Suppressor macrophage (primary cell): ENCODE data around the gene GDI2.
"Not testable (repeated sequence)": the region's sequence is repeated elsewhere in the genome, so short reads cannot be mapped to it uniquely, and the experiment has no call there.

Source experiments
- DNase-seq, 4 experiments: peaks; one replicate each; pipeline ENCODE4 v3.0.0-alpha.2; 2020 to 2022

The GDI2 gene

GRCh38 chr10:5827841-5828240 lies 14.6 kb upstream of the GDI2 start:
- no peak for DNase-seq

DNA sequence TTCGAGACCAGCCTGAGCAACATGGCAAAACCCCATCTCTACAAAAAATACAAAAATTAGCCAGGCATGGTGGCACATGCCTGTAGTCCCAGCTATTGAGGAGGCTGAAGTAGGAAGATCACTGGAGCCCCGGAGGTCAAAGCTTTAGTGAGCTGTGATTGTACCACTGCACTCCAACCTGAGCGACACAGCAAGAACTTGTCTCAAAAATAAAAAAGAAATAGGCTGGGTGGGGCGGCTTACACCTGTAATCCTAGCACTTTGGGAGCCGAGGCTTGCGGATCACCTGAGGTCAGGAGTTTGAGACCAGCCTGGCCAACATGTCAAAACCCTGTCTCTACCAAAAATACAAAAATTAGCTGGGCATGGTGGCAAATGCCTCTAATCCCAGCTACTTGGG lies 13.3 kb upstream of the GDI2 start:
- DNase-seq: not testable (repeated sequence)

- DNase-seq: peak; percentile 61 to 77 (median 74)
These were observed 5.7 kb upstream of the GDI2 start for GRCh38 chr10:5818894-5819293.

DNA sequence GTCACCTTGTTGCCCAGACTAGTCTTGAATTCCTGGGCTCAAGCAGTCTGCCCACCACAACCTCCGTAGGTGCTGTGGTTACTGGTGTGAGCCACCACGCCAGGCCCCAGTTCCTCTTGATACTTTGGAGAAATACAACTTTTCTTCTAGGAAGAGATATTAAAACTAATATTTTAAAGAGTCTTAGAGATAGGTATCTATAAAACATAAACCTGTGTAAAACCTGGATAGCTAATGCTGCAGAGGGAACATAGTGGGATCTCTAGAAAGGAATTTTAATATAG lies 4.8 kb upstream of the GDI2 start:
- DNase-seq: peak in 1 of 4 experiments; percentile 18

DNA sequence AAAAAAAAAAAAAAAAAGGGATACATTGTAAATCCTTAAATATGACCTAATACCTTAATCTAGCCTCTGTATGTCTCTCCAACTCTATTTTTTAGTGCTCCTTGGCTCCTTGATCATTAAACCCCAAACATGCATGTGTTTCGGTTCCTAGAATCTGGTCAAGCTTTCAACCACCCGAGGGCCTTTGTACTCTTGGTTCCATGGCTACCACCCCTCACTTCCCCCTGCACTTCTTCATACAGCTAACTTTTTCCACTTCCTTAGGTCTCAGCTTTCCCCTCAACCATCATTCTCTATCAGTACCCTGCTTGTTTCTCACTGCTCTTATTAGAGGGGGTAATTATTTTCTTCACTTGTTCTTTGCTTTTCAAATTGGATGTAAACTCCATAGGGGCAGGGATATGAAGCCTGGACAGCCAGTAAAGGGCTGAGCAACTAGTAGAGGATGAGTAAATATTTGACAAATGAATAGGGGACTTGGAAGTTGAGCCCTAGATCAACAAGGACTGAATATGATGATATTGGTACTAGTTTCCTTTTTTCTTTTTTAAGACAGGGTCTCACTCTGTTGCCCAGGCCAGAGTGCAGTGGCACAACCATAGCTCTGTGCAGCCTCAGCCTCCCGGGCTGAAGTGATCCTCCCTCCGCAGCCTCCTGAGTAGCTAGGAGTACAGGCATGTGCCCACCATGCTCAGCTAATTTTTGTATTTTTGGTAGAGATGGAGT lies 4.3 kb upstream of the GDI2 start:
- peak; percentile 24 to 51 (median 44) for DNase-seq

- peak in 2 of 4 experiments; percentile 23 to 35 for DNase-seq
These were observed 2.9 kb upstream of the GDI2 start for GRCh38 chr10:5816170-5816569.

GRCh38 chr10:5814110-5815107 lies 1.2 kb upstream of the GDI2 start:
- DNase-seq: peak in 2 of 4 experiments; percentile 9 to 25

DNA sequence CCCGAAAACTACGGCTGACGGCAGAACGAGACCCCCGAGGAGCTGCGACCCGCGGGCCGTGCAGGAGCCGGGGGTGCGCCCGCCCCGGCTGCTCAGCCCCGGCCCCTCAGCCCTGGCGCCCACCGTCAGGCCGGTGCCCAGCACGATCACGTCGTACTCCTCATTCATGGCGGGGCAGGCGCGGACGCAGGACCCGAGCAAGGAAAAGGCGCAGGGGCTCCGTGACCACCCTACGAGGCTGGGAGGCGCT lies 218 bp downstream of the GDI2 start:
- no peak for DNase-seq

- DNase-seq: peak; percentile 60 to 79 (median 66)
These were observed 747 bp downstream of the GDI2 start for GRCh38 chr10:5812283-5813090.

DNA sequence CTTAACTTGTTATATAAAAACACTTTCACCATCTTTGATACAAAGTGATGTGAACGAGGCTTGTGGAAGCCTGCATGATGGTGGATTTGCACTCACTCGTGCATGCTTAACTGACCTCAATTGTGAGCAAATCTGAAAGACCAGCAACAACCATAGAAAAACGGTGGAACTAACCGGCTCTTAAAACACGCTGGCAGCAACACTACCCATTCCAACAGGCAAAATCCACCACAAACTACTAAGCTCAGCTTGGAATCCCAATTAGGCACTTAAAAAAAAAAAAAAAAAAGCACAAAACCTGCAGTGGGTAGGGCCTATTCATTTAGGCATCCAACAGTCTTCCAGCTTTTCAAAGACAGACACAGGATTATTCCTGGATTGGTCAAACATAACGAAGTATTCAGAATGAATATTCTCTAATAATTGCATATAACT lies 1.8 kb downstream of the GDI2 start:
- peak in 2 of 4 experiments; percentile 6 to 20 for DNase-seq

DNA sequence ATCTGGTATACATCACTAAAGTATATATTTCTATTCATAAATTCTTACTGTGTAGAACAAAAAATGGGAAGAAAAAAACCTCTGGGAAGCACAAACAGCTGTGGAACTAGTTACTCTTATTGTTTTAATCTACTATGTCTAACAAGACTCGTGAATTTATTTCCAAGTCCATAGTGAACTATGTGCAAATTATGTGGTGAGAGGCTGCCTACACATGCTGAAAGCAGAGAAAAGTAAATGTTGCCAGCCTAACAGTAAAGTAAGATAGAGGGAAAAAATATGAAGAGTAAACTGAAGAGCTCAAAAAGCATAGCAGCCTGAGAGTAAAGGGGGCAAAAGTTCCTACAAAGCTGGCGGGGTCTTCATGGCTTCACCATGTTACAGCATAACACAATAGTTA lies 3.0 kb downstream of the GDI2 start:
- no peak for DNase-seq

DNA sequence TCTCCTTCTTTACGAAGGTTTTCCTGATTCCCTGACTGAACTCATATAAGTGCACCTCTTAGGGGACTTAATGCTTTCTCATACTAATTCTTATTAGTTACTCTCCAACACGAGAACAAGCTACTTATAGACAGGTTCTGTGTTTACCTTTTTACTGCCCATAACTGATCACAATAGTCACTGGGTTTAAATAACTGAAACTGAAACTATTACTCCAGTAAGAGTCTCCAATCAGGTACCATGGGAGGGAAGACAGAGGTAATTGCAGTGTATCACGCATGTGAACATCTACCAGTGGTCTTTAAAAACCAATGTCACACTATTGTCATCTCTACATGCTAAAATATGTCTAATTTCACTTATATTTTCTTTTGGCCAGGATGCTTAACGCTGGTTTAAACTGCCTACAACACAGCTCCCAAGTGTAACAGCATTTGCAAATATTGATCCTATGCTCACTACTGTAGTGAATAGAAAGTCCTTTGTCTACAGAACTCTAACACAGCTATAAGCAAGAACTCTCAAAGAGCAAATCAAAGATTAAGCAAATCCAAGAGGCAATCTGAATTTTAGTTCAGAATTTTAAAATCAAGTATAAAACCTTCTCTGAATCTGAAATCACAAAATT lies 3.6 kb downstream of the GDI2 start:
- no peak for DNase-seq

DNA sequence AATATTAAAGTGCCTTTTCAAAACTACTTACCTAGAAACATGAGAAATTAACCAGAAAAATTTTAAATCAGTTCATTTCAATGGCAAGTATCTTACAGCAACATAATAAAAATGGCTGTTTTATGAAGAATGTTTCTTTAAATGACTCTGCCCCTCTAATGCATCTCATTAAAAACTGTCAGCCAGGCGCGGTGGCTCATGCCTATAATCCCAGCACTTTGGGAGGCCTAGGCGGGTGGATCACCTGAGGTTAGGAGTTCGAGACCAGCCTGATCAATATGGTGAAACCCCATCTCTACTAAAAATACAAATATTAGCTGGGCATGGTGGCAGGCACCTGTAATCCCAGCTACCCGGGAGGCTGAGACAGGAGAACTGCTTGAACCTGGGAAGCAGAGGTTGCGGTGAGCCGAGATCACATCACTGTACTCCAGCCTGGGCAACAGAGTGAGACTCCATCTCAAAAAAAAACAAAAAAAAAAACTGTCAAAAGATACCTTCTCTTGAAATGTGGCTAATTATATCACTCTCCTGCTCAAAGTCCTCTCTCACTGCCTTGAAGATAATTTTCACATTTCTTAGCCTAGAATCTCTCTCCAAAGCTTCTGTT lies 4.3 kb downstream of the GDI2 start:
- not testable (repeated sequence) for DNase-seq

GRCh38 chr10:5806745-5807144 lies 6.5 kb downstream of the GDI2 start:
- DNase-seq: peak in 1 of 4 experiments; percentile 16

DNA sequence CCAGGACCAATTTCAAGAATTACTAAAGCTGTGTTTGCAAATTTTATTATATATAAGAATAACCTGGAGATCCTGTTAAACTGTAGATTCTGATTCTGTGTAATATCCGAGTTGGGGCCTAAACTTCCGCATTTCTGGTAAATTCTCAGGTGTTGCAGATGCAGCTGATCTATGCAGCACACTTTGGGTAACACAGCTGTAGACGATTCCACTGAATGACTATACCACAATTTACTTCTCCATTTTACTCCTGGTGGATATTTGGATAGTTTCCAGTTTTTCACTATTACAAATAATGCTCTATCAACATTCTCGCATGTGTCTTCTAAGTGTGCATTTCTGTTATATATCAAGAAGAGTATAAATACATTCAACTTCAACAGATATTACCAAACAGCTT lies 7.5 kb downstream of the GDI2 start:
- peak in 2 of 4 experiments; percentile 42 to 62 for DNase-seq

GRCh38 chr10:5805260-5805659 lies 8.0 kb downstream of the GDI2 start:
- DNase-seq: no peak

GRCh38 chr10:5804386-5804785 lies 8.8 kb downstream of the GDI2 start:
- DNase-seq: no peak

- no peak for DNase-seq
These were observed 12.5 kb downstream of the GDI2 start for GRCh38 chr10:5800782-5801181.

DNA sequence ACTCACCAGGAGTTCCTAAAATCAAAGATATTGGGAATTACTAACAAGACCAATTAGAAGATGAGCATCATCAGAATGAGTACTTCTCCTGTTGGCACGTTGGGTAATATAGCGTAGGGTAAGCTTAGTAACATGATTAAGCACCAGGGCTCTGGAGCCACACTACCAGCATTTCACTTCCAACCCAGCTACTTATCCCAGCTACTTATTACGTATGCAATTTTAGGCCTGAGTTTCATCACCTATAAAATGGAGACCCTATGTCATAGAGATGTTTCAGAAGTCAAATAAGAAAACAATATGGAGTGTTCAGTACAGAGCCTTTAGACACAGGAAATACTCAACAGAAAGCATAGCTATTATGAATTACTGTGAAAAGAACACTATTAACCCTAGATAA lies 19.0 kb downstream of the GDI2 start:
- DNase-seq: no peak

GRCh38 chr10:5789626-5790025 lies 23.6 kb downstream of the GDI2 start:
- no peak for DNase-seq

GRCh38 chr10:5788969-5789368 lies 24.3 kb downstream of the GDI2 start:
- no peak for DNase-seq

GRCh38 chr10:5783300-5783699 lies 29.9 kb downstream of the GDI2 start:
- no peak for DNase-seq
